ENCODE results near the gene NPAS2. TPM values are rescaled to one million over a fixed set of nuclear protein-coding genes. Genes with fewer than 3 reads are reported as not detected.

Gene NPAS2
- total RNA-seq, 1 donor from 2014 or later, result 38.0 TPM

GRCh38 chr2:100964222-100964621, 144.3 kb downstream of the NPAS2 start:
- DNase-seq (peak; percentile 10), ATAC-seq (ENCODE audit: poor library complexity) (no peak)
- intact Hi-C loops (cut with DNase I), result no loop called here

GRCh38 chr2:100964681-100965169, 144.8 kb downstream of the NPAS2 start:
- ATAC-seq (ENCODE audit: poor library complexity), result peak; percentile 23
- intact Hi-C loops (cut with DNase I), result no loop called here
- no peak for DNase-seq

- ATAC-seq (ENCODE audit: poor library complexity), result no peak
- intact Hi-C loops (cut with DNase I), result no loop called here
Observed at GRCh38 chr2:100965596-100965995, 145.7 kb downstream of the NPAS2 start.

GRCh38 chr2:100967716-100968115, 147.8 kb downstream of the NPAS2 start:
- no peak for DNase-seq
- intact Hi-C loops (cut with DNase I), result no loop called here
- no peak for ATAC-seq (ENCODE audit: poor library complexity)

More at GRCh38 chr2:100965596-100965995, 145.7 kb downstream of the NPAS2 start:
- no peak for DNase-seq

- DNase-seq (no peak), ATAC-seq (ENCODE audit: poor library complexity) (no peak)
- intact Hi-C loops (cut with DNase I), result no loop called here
Observed at GRCh38 chr2:100968146-100969145, 148.5 kb downstream of the NPAS2 start.

GRCh38 chr2:100969998-100970397, 150.1 kb downstream of the NPAS2 start:
- intact Hi-C loops (cut with DNase I), result no loop called here
- DNase-seq (no peak), ATAC-seq (ENCODE audit: poor library complexity) (no peak)

- ATAC-seq (ENCODE audit: poor library complexity), result no peak
- intact Hi-C loops (cut with DNase I), result no loop called here
- DNase-seq, result no peak
Observed at GRCh38 chr2:100971221-100971620, 151.3 kb downstream of the NPAS2 start.

GRCh38 chr2:100972452-100972851, 152.5 kb downstream of the NPAS2 start:
- ATAC-seq (ENCODE audit: poor library complexity) (no peak), DNase-seq (no peak)
- intact Hi-C loops (cut with DNase I), result no loop called here

- intact Hi-C loops (cut with DNase I), result no loop called here
- ATAC-seq (ENCODE audit: poor library complexity) (no peak), DNase-seq (no peak)
Observed at GRCh38 chr2:100974712-100975520, 155.0 kb downstream of the NPAS2 start.

- intact Hi-C loops (cut with DNase I), result no loop called here
- DNase-seq (no peak), ATAC-seq (ENCODE audit: poor library complexity) (no peak)
Observed at GRCh38 chr2:100975521-100975785, 155.5 kb downstream of the NPAS2 start.

GRCh38 chr2:100976061-100976460, 156.1 kb downstream of the NPAS2 start:
- intact Hi-C loops (cut with DNase I), result no loop called here
- no peak for ATAC-seq (ENCODE audit: poor library complexity)
- DNase-seq, result no peak

GRCh38 chr2:100976645-100977391, 156.9 kb downstream of the NPAS2 start:
- intact Hi-C loops (cut with DNase I), result no loop called here
- DNase-seq (no peak), ATAC-seq (ENCODE audit: poor library complexity) (no peak)

- intact Hi-C loops (cut with DNase I), result no loop called here
- no peak for ATAC-seq (ENCODE audit: poor library complexity)
- DNase-seq, result no peak
Observed at GRCh38 chr2:100977511-100977910, 157.6 kb downstream of the NPAS2 start.

- no peak for ATAC-seq (ENCODE audit: poor library complexity)
- intact Hi-C loops (cut with DNase I), result no loop called here
- DNase-seq, result no peak
Observed at GRCh38 chr2:100978582-100979191, 158.7 kb downstream of the NPAS2 start.

- ATAC-seq (ENCODE audit: poor library complexity) (no peak), DNase-seq (no peak)
- intact Hi-C loops (cut with DNase I), result loop anchor here (10.0 kb wide), 1 partner anchor 155 kb away; the partner anchor contains the start of gene NPAS2
Observed at GRCh38 chr2:100980046-100980445, 160.1 kb downstream of the NPAS2 start.

GRCh38 chr2:100981011-100981410, 161.1 kb downstream of the NPAS2 start:
- no peak for ATAC-seq (ENCODE audit: poor library complexity)
- intact Hi-C loops (cut with DNase I), result loop anchor here (10.0 kb wide), 1 partner anchor 156 kb away; the partner anchor contains the start of gene NPAS2
- DNase-seq, result no peak

GRCh38 chr2:100982431-100982861, 162.5 kb downstream of the NPAS2 start:
- DNase-seq (no peak), ATAC-seq (ENCODE audit: poor library complexity) (no peak)
- intact Hi-C loops (cut with DNase I), result loop anchor here (2.0 to 10.0 kb wide), 2 partner anchors 158 to 252 kb away; partner anchors contain the start of gene NPAS2

- ATAC-seq (ENCODE audit: poor library complexity) (no peak), DNase-seq (no peak)
- intact Hi-C loops (cut with DNase I), result loop anchor here (2.0 to 10.0 kb wide), 2 partner anchors 158 to 252 kb away; partner anchors contain the start of gene NPAS2
Observed at GRCh38 chr2:100983201-100983600, 163.3 kb downstream of the NPAS2 start.

Data from Right ventricle myocardium superior (tissue), 1 donor.